GM18868 (cell line): ENCODE measurements around the gene GNB1L.

Source experiments
- ATAC-seq: cut with Tn5 transposase; IDR thresholded peaks from one replicate; pipeline ENCODE4 v1.9.1; 2021; ENCODE audit warnings: mild to moderate bottlenecking, moderate library complexity; ENCODE audit not compliant: unreplicated experiment

Gene GNB1L

GRCh38 chr22:19854778-19855503 is at the start of gene GNB1L, which contains the start of gene RTL10:
TSS of gene GNB1L (minus strand) at chr22:19854874. CDS start at chr22:19821355, 33,519 bp downstream.
TSS of gene RTL10 (minus strand) at chr22:19854874. CDS start at chr22:19852261, 2,613 bp downstream.
- ATAC-seq: peak; percentile 84

- no peak for ATAC-seq
These were observed 49.6 kb upstream of the GNB1L start for GRCh38 chr22:19904174-19904856.

GRCh38 chr22:19903513-19903912 is 48.8 kb upstream of the GNB1L start:
- ATAC-seq: no peak

GRCh38 chr22:19903031-19903430 is 48.4 kb upstream of the GNB1L start:
- no peak for ATAC-seq

- ATAC-seq: no peak
These were observed 47.6 kb upstream of the GNB1L start for GRCh38 chr22:19902245-19902715.

- no peak for ATAC-seq
These were observed 47.0 kb upstream of the GNB1L start for GRCh38 chr22:19901577-19902244.

- no peak for ATAC-seq
These were observed 46.2 kb upstream of the GNB1L start for GRCh38 chr22:19900707-19901436.

GRCh38 chr22:19898831-19899567 is 44.3 kb upstream of the GNB1L start:
- no peak for ATAC-seq

- no peak for ATAC-seq
These were observed 43.5 kb upstream of the GNB1L start for GRCh38 chr22:19898145-19898544.

- ATAC-seq: no peak
These were observed 43.1 kb upstream of the GNB1L start for GRCh38 chr22:19897726-19898125.

GRCh38 chr22:19896665-19897355 is 42.1 kb upstream of the GNB1L start:
- ATAC-seq: no peak

GRCh38 chr22:19895160-19895849 is 40.6 kb upstream of the GNB1L start:
- no peak for ATAC-seq

- no peak for ATAC-seq
These were observed 38.7 kb upstream of the GNB1L start for GRCh38 chr22:19893363-19893762.

GRCh38 chr22:19892925-19893324 is 38.3 kb upstream of the GNB1L start:
- ATAC-seq: no peak

- peak; percentile 31 for ATAC-seq
These were observed 37.7 kb upstream of the GNB1L start for GRCh38 chr22:19892257-19892879.

GRCh38 chr22:19891317-19892256 is 36.9 kb upstream of the GNB1L start:
- peak; percentile 55 for ATAC-seq

- ATAC-seq: no peak
These were observed 36.0 kb upstream of the GNB1L start for GRCh38 chr22:19890502-19891316.
